Activated gamma-delta T cell treated with Interleukin-2 at 50 U/mL for 16 hours (primary cell): ENCODE data around the gene OGFRL1.
A peak's percentile ranks its signal among the peaks of the same experiment; 100 is the strongest.
"Not testable (repeated sequence)": the region's sequence is repeated elsewhere in the genome, so short reads cannot be mapped to it uniquely, and the experiment has no call there.

ENCODE experiments used
- DNase-seq: peaks from one replicate; pipeline ENCODE4 v3.0.0-alpha.2; 2020

Gene OGFRL1

GRCh38 chr6:71288228-71289038 lies at the start of gene OGFRL1:
OGFRL1 (plus strand) TSS chr6:71288811; CDS start chr6:71288937, 126 bp downstream.
- peak; percentile 67 for DNase-seq

- DNase-seq, result no peak
These were observed 48.9 kb upstream of the OGFRL1 start for GRCh38 chr6:71239694-71240093.

GRCh38 chr6:71245265-71246049 lies 43.2 kb upstream of the OGFRL1 start:
- no peak for DNase-seq

- DNase-seq, result no peak
These were observed 42.0 kb upstream of the OGFRL1 start for GRCh38 chr6:71246596-71246995.

GRCh38 chr6:71248306-71248765 lies 40.3 kb upstream of the OGFRL1 start:
- DNase-seq, result no peak

GRCh38 chr6:71248878-71249544 lies 39.6 kb upstream of the OGFRL1 start:
- no peak for DNase-seq

- no peak for DNase-seq
These were observed 38.5 kb upstream of the OGFRL1 start for GRCh38 chr6:71250099-71250602.

- no peak for DNase-seq
These were observed 36.2 kb upstream of the OGFRL1 start for GRCh38 chr6:71252410-71252809.

GRCh38 chr6:71252960-71253359 lies 35.7 kb upstream of the OGFRL1 start:
- no peak for DNase-seq

GRCh38 chr6:71254323-71254722 lies 34.3 kb upstream of the OGFRL1 start:
- no peak for DNase-seq

GRCh38 chr6:71258078-71258866 lies 30.3 kb upstream of the OGFRL1 start:
- no peak for DNase-seq

- DNase-seq, result no peak
These were observed 28.6 kb upstream of the OGFRL1 start for GRCh38 chr6:71259888-71260604.

GRCh38 chr6:71262914-71263313 lies 25.7 kb upstream of the OGFRL1 start:
- DNase-seq, result no peak

GRCh38 chr6:71266392-71266791 lies 22.2 kb upstream of the OGFRL1 start:
- DNase-seq, result not testable (repeated sequence)

- DNase-seq, result no peak
These were observed 19.7 kb upstream of the OGFRL1 start for GRCh38 chr6:71268735-71269437.

GRCh38 chr6:71277926-71278600 lies 10.5 kb upstream of the OGFRL1 start:
- DNase-seq, result no peak

- no peak for DNase-seq
These were observed 9.3 kb upstream of the OGFRL1 start for GRCh38 chr6:71279321-71279720.

GRCh38 chr6:71279740-71280139 lies 8.9 kb upstream of the OGFRL1 start:
- no peak for DNase-seq

GRCh38 chr6:71280701-71281100 lies 7.9 kb upstream of the OGFRL1 start:
- no peak for DNase-seq

- DNase-seq, result no peak
These were observed 3.8 kb upstream of the OGFRL1 start for GRCh38 chr6:71284785-71285184.
